ENCODE data around the gene TOB1. TPM values are rescaled to one million over a fixed set of nuclear protein-coding genes. Genes with fewer than 3 reads are reported as not detected.

Gene TOB1
- total RNA-seq, 1 donor from 2014 or later, result 101 TPM

GRCh38 chr17:50841949-50842354 is 24.2 kb downstream of the TOB1 start:
- no peaks in the 10 kb centered on the region for H3K27me3 ChIP-seq (ENCODE audit: low read depth)
- no peaks in the 10 kb centered on the region for H3K9me3 ChIP-seq (replicated peaks)
- H3K27ac ChIP-seq (replicated peaks), result no peak overlapping the region
- peak; percentile 61 for DNase-seq
- intact Hi-C loops (cut with micrococcal nuclease), result loop anchor here (2.0 to 10.0 kb wide), 2 partner anchors 57 to 297 kb away; partner anchors contain the start of gene SPATA20
- H3K4me1 ChIP-seq, result peaks cover 22% of the 10 kb centered on the region
- H3K36me3 ChIP-seq, result no peaks in the 10 kb centered on the region
- H3K4me3 ChIP-seq, result no peak overlapping the region
- TF ChIP-seq CTCF (IDR thresholded peaks at IDR 0.05; ENCODE audit: borderline replicate concordance), result peak; percentile 85

- Histone ChIP-seq H3K27ac (replicated peaks) (no peak overlapping the region), H3K36me3 (no peaks in the 10 kb centered on the region), H3K4me1 (peaks cover 22% of the 10 kb centered on the region), H3K4me3 (no peak overlapping the region), H3K9me3 (replicated peaks) (no peaks in the 10 kb centered on the region), H3K27me3 (ENCODE audit: low read depth) (no peaks in the 10 kb centered on the region)
- TF ChIP-seq CTCF (IDR thresholded peaks at IDR 0.05; ENCODE audit: borderline replicate concordance), result no peak
- no peak for DNase-seq
- intact Hi-C loops (cut with micrococcal nuclease), result loop anchor here (10.0 kb wide), 1 partner anchor 297 kb away; the partner anchor contains the start of gene SPATA20
Observed at GRCh38 chr17:50841277-50841948, 24.7 kb downstream of the TOB1 start.

GRCh38 chr17:50840311-50840851 is 25.8 kb downstream of the TOB1 start:
- no peaks in the 10 kb centered on the region for H3K36me3 ChIP-seq
- H3K4me1 ChIP-seq, result peaks cover 19% of the 10 kb centered on the region
- no peaks in the 10 kb centered on the region for H3K9me3 ChIP-seq (replicated peaks)
- no peak overlapping the region for H3K4me3 ChIP-seq
- DNase-seq, result no peak
- peaks cover 6% of the 10 kb centered on the region for H3K27me3 ChIP-seq (ENCODE audit: low read depth)
- H3K27ac ChIP-seq (replicated peaks), result no peak overlapping the region
- intact Hi-C loops (cut with micrococcal nuclease), result loop anchor here (10.0 kb wide), 1 partner anchor 296 kb away; the partner anchor contains the start of gene SPATA20
- no peak for TF ChIP-seq CTCF (IDR thresholded peaks at IDR 0.05; ENCODE audit: borderline replicate concordance)

GRCh38 chr17:50839591-50840310 is 26.4 kb downstream of the TOB1 start:
- no peak for DNase-seq
- no peak overlapping the region for H3K27ac ChIP-seq (replicated peaks)
- intact Hi-C loops (cut with micrococcal nuclease), result loop anchor here (10.0 kb wide), 1 partner anchor 295 kb away; the partner anchor contains the start of gene SPATA20
- no peaks in the 10 kb centered on the region for H3K36me3 ChIP-seq
- H3K9me3 ChIP-seq (replicated peaks), result no peaks in the 10 kb centered on the region
- H3K4me3 ChIP-seq, result no peak overlapping the region
- no peak for TF ChIP-seq CTCF (IDR thresholded peaks at IDR 0.05; ENCODE audit: borderline replicate concordance)
- peaks cover 19% of the 10 kb centered on the region for H3K4me1 ChIP-seq
- H3K27me3 ChIP-seq (ENCODE audit: low read depth), result peaks cover 11% of the 10 kb centered on the region

GRCh38 chr17:50837980-50838954 is 27.9 kb downstream of the TOB1 start:
- Histone ChIP-seq H3K9me3 (replicated peaks) (no peaks in the 10 kb centered on the region), H3K36me3 (no peaks in the 10 kb centered on the region), H3K4me3 (no peak overlapping the region), H3K27ac (replicated peaks) (no peak overlapping the region), H3K4me1 (peaks cover 17% of the 10 kb centered on the region), H3K27me3 (ENCODE audit: low read depth) (peaks cover 24% of the 10 kb centered on the region)
- no peak for DNase-seq
- intact Hi-C loops (cut with micrococcal nuclease), result no loop called here
- no peak for TF ChIP-seq CTCF (IDR thresholded peaks at IDR 0.05; ENCODE audit: borderline replicate concordance)
